HepG2 (cell line): Measurements from ENCODE around the gene PPP1R13B. TPM values are rescaled to one million over a fixed set of nuclear protein-coding genes. Genes with fewer than 3 reads are reported as not detected.
A peak's percentile ranks its signal among the peaks of the same experiment; 100 is the strongest.

Experiments used
- CBFB ChIP-seq: sonication (generic); formaldehyde crosslinking; IDR thresholded peaks from 2 replicates; pipeline ENCODE4 v1.4.0; 2020; ENCODE audit warnings: missing genetic modification reagents
- FLYWCH1 ChIP-seq: sonication (generic); formaldehyde crosslinking; IDR thresholded peaks from 2 replicates; pipeline ENCODE4 v1.8.1; 2023; ENCODE audit warnings: mild to moderate bottlenecking, missing genetic modification reagents
- HNRNPH1 ChIP-seq: fragments of 200-400 bp; formaldehyde crosslinking; optimal IDR thresholded peaks from 2 replicates; pipeline ENCODE3; 2017; ENCODE audit warnings: mild to moderate bottlenecking, low read depth, low read length
- JUN ChIP-seq: sonication (generic); formaldehyde crosslinking; IDR thresholded peaks from 2 replicates; pipeline ENCODE4 v1.4.0; 2020; ENCODE audit warnings: mild to moderate bottlenecking, missing genetic modification reagents
- MLXIP ChIP-seq: sonication (generic); formaldehyde crosslinking; IDR thresholded peaks from 2 replicates; pipeline ENCODE4 v1.9.0; 2021; ENCODE audit warnings: missing genetic modification reagents, borderline replicate concordance
- REL ChIP-seq: sonication (generic); formaldehyde crosslinking; conservative IDR thresholded peaks from 2 replicates; pipeline ENCODE4 v1.8.0; 2022; ENCODE audit warnings: mild to moderate bottlenecking, missing genetic modification reagents, moderate library complexity
- ZEB1 ChIP-seq: IDR thresholded peaks from 2 replicates; pipeline ENCODE4 v1.6.1; 2012; ENCODE audit warnings: mild to moderate bottlenecking, low read depth, inconsistent platforms; ENCODE audit not compliant: insufficient replicate concordance
- ZFP62 ChIP-seq: sonication (generic); formaldehyde crosslinking; IDR thresholded peaks from 2 replicates; pipeline ENCODE4 v1.4.0; 2020; ENCODE audit warnings: missing genetic modification reagents
- ZIK1 ChIP-seq: sonication (generic); formaldehyde crosslinking; IDR thresholded peaks from 2 replicates; pipeline ENCODE4 v1.5.0; 2020; ENCODE audit warnings: mild to moderate bottlenecking, low read depth, missing genetic modification reagents, borderline replicate concordance
- ZNF598 ChIP-seq: sonication (generic); formaldehyde crosslinking; IDR thresholded peaks from 2 replicates; pipeline ENCODE4 v1.5.1; 2020; ENCODE audit warnings: mild to moderate bottlenecking, missing genetic modification reagents, borderline replicate concordance
- polyA plus RNA-seq, 8 experiments: library from polyadenylated mRNA; depleted of rRNA in 3 of 8; stranded (reverse) in 7 of 8; unstranded in 1 of 8; fragments of >200 nt; fragmentation: Illumina TruSeq in 4 of 8; extraction: Trizol in 4 of 8; gene quantifications; 2 replicates each; pipeline versions ENCODE4 v1.2.1 to v1.2.3, GENCODE V29; 2011 to 2016; ENCODE audit warnings: low read depth in 4 of 8, missing spikeins in 1 of 8, mixed read lengths in 1 of 8; ENCODE audit not compliant: insufficient read depth in 1 of 8
- total RNA-seq, 5 experiments: library from RNA; depleted of rRNA; stranded (reverse); fragments of >200 nt; fragmentation: Illumina TruSeq; extraction: Trizol; gene quantifications; 2 replicates each; pipeline ENCODE4 v1.2.3, GENCODE V29; 2016; ENCODE audit warnings: low read depth in 1 of 5
- TF ChIP-seq, protein P1 (sequence below): sonication (generic); formaldehyde crosslinking; IDR thresholded peaks from 2 replicates; pipeline ENCODE4 v1.5.0; 2020; ENCODE audit warnings: missing genetic modification reagents, mild to moderate bottlenecking, borderline replicate concordance
- TF ChIP-seq, protein P2 (sequence below): sonication (generic); formaldehyde crosslinking; IDR thresholded peaks from 2 replicates; pipeline ENCODE4 v1.8.1; 2023; ENCODE audit warnings: mild to moderate bottlenecking, moderate library complexity, missing genetic modification reagents
- TF ChIP-seq, protein P3 (sequence below): sonication (generic); formaldehyde crosslinking; IDR thresholded peaks from 2 replicates; pipeline ENCODE4 v1.4.0; 2020; ENCODE audit warnings: missing genetic modification reagents

PPP1R13B gene
- total and polyA plus RNA-seq, 2 of the 13 experiments (the other 11 are each of a cell fraction or from before 2014, with no cell fraction given): 4.6 to 9.4 TPM

GRCh38 chr14:103881268-103882201, 34.2 kb upstream of the PPP1R13B start (continued):
- TF ChIP-seq MLXIP (peak; percentile 96; the same call in 1 of the 2 replicates), FLYWCH1 (0 out of 2 replicates have a peak, but pooled peaks have one; percentile 66), ZFP62 (CRISPR knock-in tag) (no peak), REL (CRISPR knock-in tag) (peak; percentile 97), HNRNPH1 (no peak), ZEB1 (no peak), ZNF598 (CRISPR knock-in tag) (peak; percentile 98; the same call in 1 of the 2 replicates), CBFB (peak; percentile 73), JUN (CRISPR knock-in tag) (no peak), ZIK1 (CRISPR knock-in tag) (peak; percentile 92)
- TF ChIP-seq, protein P1, sequence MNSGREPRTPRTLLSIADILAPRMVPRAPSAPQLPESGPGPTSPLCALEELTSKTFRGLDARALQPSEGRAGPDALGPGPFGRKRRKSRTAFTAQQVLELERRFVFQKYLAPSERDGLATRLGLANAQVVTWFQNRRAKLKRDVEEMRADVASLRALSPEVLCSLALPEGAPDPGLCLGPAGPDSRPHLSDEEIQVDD (CRISPR knock-in tag): peak; percentile 90; the same call in 1 of the 2 replicates
- TF ChIP-seq, protein P2, sequence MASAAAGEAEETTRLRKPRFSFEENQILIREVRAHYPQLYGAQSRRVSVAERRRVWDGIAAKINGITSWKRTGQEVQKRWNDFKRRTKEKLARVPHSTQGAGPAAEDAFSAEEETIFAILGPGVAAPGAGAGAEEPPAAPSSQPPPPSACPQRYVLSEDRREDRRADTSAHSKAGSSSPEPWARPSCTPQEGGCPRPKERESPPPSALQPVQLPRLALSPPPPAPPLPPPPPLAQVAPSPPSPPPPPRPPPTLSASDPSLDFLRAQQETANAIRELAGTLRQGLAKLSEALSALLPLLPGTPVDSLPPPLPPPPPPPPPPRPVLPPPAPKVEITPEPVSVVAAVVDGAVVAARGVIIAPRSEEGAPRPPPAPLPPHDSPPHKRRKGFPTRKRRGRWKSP (CRISPR knock-in tag): peak; percentile 86; the same call in 1 of the 2 replicates
- TF ChIP-seq, protein P3, sequence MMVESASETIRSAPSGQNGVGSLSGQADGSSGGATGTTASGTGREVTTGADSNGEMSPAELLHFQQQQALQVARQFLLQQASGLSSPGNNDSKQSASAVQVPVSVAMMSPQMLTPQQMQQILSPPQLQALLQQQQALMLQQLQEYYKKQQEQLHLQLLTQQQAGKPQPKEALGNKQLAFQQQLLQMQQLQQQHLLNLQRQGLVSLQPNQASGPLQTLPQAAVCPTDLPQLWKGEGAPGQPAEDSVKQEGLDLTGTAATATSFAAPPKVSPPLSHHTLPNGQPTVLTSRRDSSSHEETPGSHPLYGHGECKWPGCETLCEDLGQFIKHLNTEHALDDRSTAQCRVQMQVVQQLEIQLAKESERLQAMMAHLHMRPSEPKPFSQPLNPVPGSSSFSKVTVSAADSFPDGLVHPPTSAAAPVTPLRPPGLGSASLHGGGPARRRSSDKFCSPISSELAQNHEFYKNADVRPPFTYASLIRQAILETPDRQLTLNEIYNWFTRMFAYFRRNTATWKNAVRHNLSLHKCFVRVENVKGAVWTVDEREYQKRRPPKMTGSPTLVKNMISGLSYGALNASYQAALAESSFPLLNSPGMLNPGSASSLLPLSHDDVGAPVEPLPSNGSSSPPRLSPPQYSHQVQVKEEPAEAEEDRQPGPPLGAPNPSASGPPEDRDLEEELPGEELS (CRISPR knock-in tag): peak; percentile 82
